IMR-90 (cell line): ENCODE data around the gene TLR1. TPM values are rescaled to one million over a fixed set of nuclear protein-coding genes. Genes with fewer than 3 reads are reported as not detected.

Experiments
- ATAC-seq: fragments of 200-7000 bp; cut with Tn5 transposase; 2 replicates; pipeline ENCODE4 v1.9.1; 2020; ENCODE audit warnings: low read depth, mild to moderate bottlenecking, moderate library complexity
- BruUV-seq: library from RNA; stranded (reverse); fragments of 400-500 nt; replicated peaks from 2 replicates; lab custom pipeline; 2021; lab: Mats Ljungman, UMichigan
- CTCF ChIA-PET: fragments of 300-600 bp; formaldehyde crosslinking; extraction: SDS; loops from one replicate; lab custom pipeline; 2021; ENCODE audit warnings: antibody characterized with exemption; lab: Yijun Ruan, JAX
- POLR2A ChIA-PET: fragments of 300-600 bp; sonication (Branson Sonifier 250); formaldehyde crosslinking; loops from one replicate; lab custom pipeline; 2022; ENCODE audit warnings: antibody characterized with exemption; ENCODE audit not compliant: unreplicated experiment; lab: Charles Lee
- DNase-seq: peaks from one replicate; pipeline ENCODE4 v3.0.0; 2013
- H2AFZ ChIP-seq: replicated peaks from 2 replicates; pipeline ENCODE3; 2013; ENCODE audit warnings: low read length, mild to moderate bottlenecking; ENCODE audit not compliant: poor library complexity
- H2AK5ac ChIP-seq: 2 replicates; pipeline ENCODE4 v1.6.1; 2013; ENCODE audit warnings: low read depth, low read length, inconsistent platforms
- H2AK9ac ChIP-seq: replicated peaks from 2 replicates; pipeline ENCODE3; 2013; ENCODE audit warnings: mild to moderate bottlenecking, low read depth, low read length, moderate library complexity; ENCODE audit not compliant: poor library complexity
- H2BK120ac ChIP-seq: 2 replicates; pipeline ENCODE4 v1.6.1; 2013; ENCODE audit warnings: low read depth, low read length, inconsistent platforms
- H2BK15ac ChIP-seq: 3 replicates; pipeline ENCODE4 v1.6.1; 2013; ENCODE audit warnings: low read depth, low read length, inconsistent platforms
- H2BK20ac ChIP-seq: 2 replicates; pipeline ENCODE4 v1.6.1; 2013; ENCODE audit warnings: low read depth, mild to moderate bottlenecking, inconsistent platforms, low read length, moderate library complexity
- H2BK5ac ChIP-seq: 2 replicates; pipeline ENCODE4 v1.6.1; 2013; ENCODE audit warnings: mild to moderate bottlenecking, low read depth, low read length, inconsistent platforms; ENCODE audit not compliant: poor library complexity, severe bottlenecking
- H3K14ac ChIP-seq: replicated peaks from 2 replicates; pipeline ENCODE4 v1.6.1; 2013; ENCODE audit warnings: low read depth, low read length, inconsistent platforms
- H3K18ac ChIP-seq: 2 replicates; pipeline ENCODE4 v1.6.1; 2013; ENCODE audit warnings: low read depth, low read length, control low read depth
- H3K23ac ChIP-seq: 2 replicates; pipeline ENCODE4 v1.6.1; 2013; ENCODE audit warnings: low read depth, low read length, inconsistent platforms
- H3K27ac ChIP-seq: 2 replicates; pipeline ENCODE4 v1.5.1; 2013; ENCODE audit warnings: mild to moderate bottlenecking, control low read depth, low read length; ENCODE audit not compliant: insufficient read depth
- H3K27me3 ChIP-seq: 2 replicates; pipeline ENCODE4 v1.6.1; 2013; ENCODE audit warnings: low read length; ENCODE audit not compliant: control insufficient read depth, insufficient read depth
- H3K36me3 ChIP-seq: 2 replicates; pipeline ENCODE4 v1.6.1; 2013; ENCODE audit warnings: low read length, mixed read lengths; ENCODE audit not compliant: control insufficient read depth, insufficient read depth
- H3K4ac ChIP-seq: 2 replicates; pipeline ENCODE4 v1.6.1; 2013; ENCODE audit warnings: low read depth, low read length, inconsistent platforms
- H3K4me1 ChIP-seq: 2 replicates; pipeline ENCODE4 v1.6.1; 2013; ENCODE audit warnings: low read length, mixed read lengths; ENCODE audit not compliant: control insufficient read depth, insufficient read depth
- H3K4me2 ChIP-seq: 2 replicates; pipeline ENCODE4 v1.6.1; 2013; ENCODE audit warnings: low read depth, mild to moderate bottlenecking, control low read depth, low read length, moderate library complexity
- H3K4me3 ChIP-seq: 2 replicates; pipeline ENCODE4 v1.5.1; 2013; ENCODE audit warnings: low read depth, mild to moderate bottlenecking, control low read depth, low read length, moderate library complexity; ENCODE audit not compliant: insufficient read depth
- H3K56ac ChIP-seq: 2 replicates; pipeline ENCODE4 v1.6.1; 2013; ENCODE audit warnings: low read length, inconsistent platforms; ENCODE audit not compliant: insufficient read depth; ENCODE audit errors: extremely low read depth
- H3K79me1 ChIP-seq, 2 experiments: 2 replicates each; pipeline ENCODE4 v1.6.1; 2013; ENCODE audit warnings: low read length in 2 of 2, inconsistent platforms in 1 of 2, low read depth in 1 of 2
- H3K9ac ChIP-seq: 2 replicates; pipeline ENCODE4 v1.6.1; 2013; ENCODE audit warnings: low read depth, low read length, control low read depth
- H3K9me1 ChIP-seq: 2 replicates; pipeline ENCODE4 v1.6.1; 2013; ENCODE audit warnings: low read length, inconsistent platforms; ENCODE audit not compliant: insufficient read depth
- H3K9me3 ChIP-seq: 2 replicates; pipeline ENCODE4 v1.6.1; 2013; ENCODE audit warnings: low read length; ENCODE audit not compliant: control insufficient read depth, insufficient read depth
- H4K20me1 ChIP-seq: 2 replicates; pipeline ENCODE4 v1.6.1; 2013; ENCODE audit warnings: low read length, inconsistent platforms; ENCODE audit not compliant: insufficient read depth
- H4K5ac ChIP-seq: 2 replicates; pipeline ENCODE4 v1.6.1; 2013; ENCODE audit warnings: mild to moderate bottlenecking, low read depth, low read length, control low read depth
- H4K8ac ChIP-seq, 2 experiments: 2 replicates each; pipeline ENCODE4 v1.6.1; 2013; ENCODE audit warnings: low read depth in 2 of 2, low read length in 2 of 2, control low read depth in 1 of 2, inconsistent platforms in 1 of 2
- H4K91ac ChIP-seq: 2 replicates; pipeline ENCODE4 v1.6.1; 2013; ENCODE audit warnings: low read depth, low read length, inconsistent platforms; ENCODE audit not compliant: insufficient read depth
- BHLHE40 ChIP-seq: fragments of 150-350 bp; IDR thresholded peaks from 2 replicates; pipeline ENCODE4 v1.6.1; 2016; ENCODE audit warnings: mild to moderate bottlenecking, low read depth, low read length
- CEBPB ChIP-seq: IDR thresholded peaks from 2 replicates; pipeline ENCODE4 v1.6.1; 2012; ENCODE audit warnings: low read depth, low read length, improper control_type of control experiment
- FOS ChIP-seq: fragments of 150-350 bp; IDR thresholded peaks from 2 replicates; pipeline ENCODE4 v1.6.1; 2016; ENCODE audit warnings: low read depth, low read length
- MAFK ChIP-seq: IDR thresholded peaks from 2 replicates; pipeline ENCODE4 v1.6.1; 2012; ENCODE audit warnings: low read depth, low read length, improper control_type of control experiment
- MAZ ChIP-seq: IDR thresholded peaks from 2 replicates; pipeline ENCODE4 v1.6.1; 2012; ENCODE audit warnings: low read depth, mild to moderate bottlenecking, low read length, improper control_type of control experiment, moderate library complexity, borderline replicate concordance
- NFE2L2 ChIP-seq: fragments of 150-350 bp; IDR thresholded peaks from 2 replicates; pipeline ENCODE4 v1.6.1; 2016; ENCODE audit warnings: low read depth, mild to moderate bottlenecking, low read length
- POLR2A ChIP-seq: IDR thresholded peaks from 2 replicates; pipeline ENCODE4 v1.6.1; 2012; ENCODE audit warnings: mild to moderate bottlenecking, low read depth, low read length
- RAD21 ChIP-seq: IDR thresholded peaks from 2 replicates; pipeline ENCODE4 v1.6.1; 2012; ENCODE audit warnings: low read length, improper control_type of control experiment
- SMC3 ChIP-seq: fragments of 150-350 bp; IDR thresholded peaks from 2 replicates; pipeline ENCODE4 v1.6.1; 2016; ENCODE audit warnings: low read depth, mild to moderate bottlenecking, antibody characterized with exemption, low read length, moderate library complexity
- WGBS, 2 experiments: methylation state at CpG; one replicate each; pipeline versions ENCODE4 v1.1.5 to v1.1.7; 2013; ENCODE audit warnings: missing lambda C conversion rate in 2 of 2; ENCODE audit not compliant: insufficient read length in 1 of 2; ENCODE audit errors: extremely low coverage in 2 of 2; 5-methylcytosine and 5-hydroxymethylcytosine counted together
- dilution Hi-C: fragments of 300-500 bp; cut with HindIII; formaldehyde crosslinking; loops from one replicate; pipeline ENCODE4 v1.14.3; 2018; ENCODE audit warnings: low sequenced_read_pairs; ENCODE audit not compliant: unreplicated experiment
- in situ Hi-C: fragments of 300-500 bp; cut with MboI; formaldehyde crosslinking; loops from 3 replicates; pipeline ENCODE4 v1.14.3; 2019; ENCODE audit warnings: low sequenced_read_pairs, inconsistent platforms, mixed read lengths
- intact Hi-C: fragments of 100-400 bp; cut with micrococcal nuclease; formaldehyde crosslinking; loops from 2 replicates; pipeline ENCODE4 v1.10.0; 2022
- polyA plus RNA-seq, 3 experiments: library from polyadenylated mRNA; depleted of rRNA; stranded (reverse); fragments of >200 nt; gene quantifications; 2 replicates each; pipeline ENCODE4 v1.2.3, GENCODE V29; 2012; ENCODE audit warnings: low replicate concordance in 1 of 3
- total RNA-seq: library from RNA; depleted of rRNA; stranded (reverse); fragments of >200 nt; gene quantifications from 2 replicates; pipeline ENCODE4 v1.2.3, GENCODE V29; 2012
- TF ChIP-seq, protein P1 (sequence below): fragments of 150-350 bp; IDR thresholded peaks from 2 replicates; pipeline ENCODE4 v1.6.1; 2017; ENCODE audit warnings: mild to moderate bottlenecking, antibody characterized with exemption, low read length, low read depth
- TF ChIP-seq, protein P2 (sequence below): fragments of 150-350 bp; IDR thresholded peaks from 2 replicates; pipeline ENCODE4 v1.6.1; 2016; ENCODE audit warnings: low read depth, mild to moderate bottlenecking, low read length, moderate library complexity, borderline replicate concordance

Gene TLR1
- total and polyA plus RNA-seq, 2 of the 4 experiments (the other 2 are of a cell fraction): 0.24 to 1.1 TPM

DNA sequence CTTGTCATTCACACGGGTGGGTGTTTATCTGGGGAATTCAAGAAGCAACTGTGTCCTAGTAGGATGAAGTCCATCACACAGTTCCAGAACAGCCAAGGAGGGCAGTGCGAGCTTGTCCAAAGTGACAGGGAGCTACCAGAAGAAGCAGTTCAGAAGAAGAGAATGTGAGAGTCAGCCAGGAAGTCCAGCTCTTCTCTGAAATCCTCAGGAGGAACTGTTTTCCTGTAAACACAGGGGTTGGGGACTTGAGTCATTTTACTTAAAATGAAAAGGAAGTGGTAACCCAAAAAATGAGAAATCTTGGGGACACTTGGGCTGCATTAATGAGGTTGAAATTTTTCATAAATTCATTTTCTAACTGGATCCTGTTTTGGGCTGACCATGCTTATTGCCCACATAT, 13.6 kb downstream of the TLR1 start:
- no peaks in the 10 kb centered on the region for H3K4me1 ChIP-seq
- TF ChIP-seq SMC3 (no peak), MAFK (no peak), NFE2L2 (no peak), BHLHE40 (no peak), FOS (no peak), CEBPB (no peak), MAZ (no peak), POLR2A (no peak), RAD21 (no peak)
- TF ChIP-seq, protein P1, sequence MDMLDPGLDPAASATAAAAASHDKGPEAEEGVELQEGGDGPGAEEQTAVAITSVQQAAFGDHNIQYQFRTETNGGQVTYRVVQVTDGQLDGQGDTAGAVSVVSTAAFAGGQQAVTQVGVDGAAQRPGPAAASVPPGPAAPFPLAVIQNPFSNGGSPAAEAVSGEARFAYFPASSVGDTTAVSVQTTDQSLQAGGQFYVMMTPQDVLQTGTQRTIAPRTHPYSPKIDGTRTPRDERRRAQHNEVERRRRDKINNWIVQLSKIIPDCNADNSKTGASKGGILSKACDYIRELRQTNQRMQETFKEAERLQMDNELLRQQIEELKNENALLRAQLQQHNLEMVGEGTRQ: no peak
- TF ChIP-seq, protein P2, sequence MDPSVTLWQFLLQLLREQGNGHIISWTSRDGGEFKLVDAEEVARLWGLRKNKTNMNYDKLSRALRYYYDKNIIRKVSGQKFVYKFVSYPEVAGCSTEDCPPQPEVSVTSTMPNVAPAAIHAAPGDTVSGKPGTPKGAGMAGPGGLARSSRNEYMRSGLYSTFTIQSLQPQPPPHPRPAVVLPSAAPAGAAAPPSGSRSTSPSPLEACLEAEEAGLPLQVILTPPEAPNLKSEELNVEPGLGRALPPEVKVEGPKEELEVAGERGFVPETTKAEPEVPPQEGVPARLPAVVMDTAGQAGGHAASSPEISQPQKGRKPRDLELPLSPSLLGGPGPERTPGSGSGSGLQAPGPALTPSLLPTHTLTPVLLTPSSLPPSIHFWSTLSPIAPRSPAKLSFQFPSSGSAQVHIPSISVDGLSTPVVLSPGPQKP: no peak

More for the DNA sequence above, 13.6 kb downstream of the TLR1 start:
- Histone ChIP-seq H4K20me1 (no peaks in the 10 kb centered on the region), H3K23ac (no peak overlapping the region), H3K18ac (no peak overlapping the region), H2BK120ac (no peak overlapping the region), H3K79me1 (no peaks in the 10 kb centered on the region), H3K27ac (no peak overlapping the region), H2BK20ac (no peak overlapping the region), H3K9me1 (no peaks in the 10 kb centered on the region), H3K9ac (no peak overlapping the region), H3K14ac (no peak overlapping the region), H3K9me3 (no peaks in the 10 kb centered on the region; the same call in 1 of the 2 replicates), H3K56ac (no peak overlapping the region), H2AFZ (no peak overlapping the region), H3K4me3 (no peak overlapping the region), H3K27me3 (peaks cover 3% of the 10 kb centered on the region; the same call in 1 of the 2 replicates), H3K4me2 (no peak overlapping the region), H3K4ac (no peak overlapping the region), H4K5ac (no peak overlapping the region), H2BK15ac (no peak overlapping the region), H2AK5ac (no peak overlapping the region), H4K91ac (no peak overlapping the region), H2BK5ac (no peak overlapping the region), H2AK9ac (no peak overlapping the region), H4K8ac (no peak overlapping the region), H3K36me3 (no peaks in the 10 kb centered on the region)
- intact Hi-C loops (no loop called here), in situ Hi-C loops (no loop called here), dilution Hi-C loops (no loop called here)
- ATAC-seq: no peak
- 75% methylated on average over 2 of the region's 2 CpGs; no CpG with 5 or more reads in 1 of the 2 experiments for WGBS, 2 experiments
- no TSS peak for BruUV-seq
- DNase-seq: no peak
- POLR2A ChIA-PET: no interaction called here
- CTCF ChIA-PET: interaction anchor here (0.6 to 1.9 kb wide), 2 partner anchors 8 to 18 kb away, joined by 4 to 5 read pairs; partner anchors contain the start of gene TLR10
